Fibroblast of skin of back (primary cell): ENCODE measurements around the gene TMEFF2.
"Not testable (repeated sequence)": the region's sequence is repeated elsewhere in the genome, so short reads cannot be mapped to it uniquely, and the experiment has no call there.

Experiments used
- DNase-seq: peaks from one replicate; pipeline ENCODE4 v3.0.0-alpha.2; 2013

Gene TMEFF2

GRCh38 chr2:191927991-191928390 is 266.7 kb downstream of the TMEFF2 start:
- peak; percentile 20 for DNase-seq

GRCh38 chr2:191927319-191927867 is 267.3 kb downstream of the TMEFF2 start:
- DNase-seq, result peak; percentile 82

DNA sequence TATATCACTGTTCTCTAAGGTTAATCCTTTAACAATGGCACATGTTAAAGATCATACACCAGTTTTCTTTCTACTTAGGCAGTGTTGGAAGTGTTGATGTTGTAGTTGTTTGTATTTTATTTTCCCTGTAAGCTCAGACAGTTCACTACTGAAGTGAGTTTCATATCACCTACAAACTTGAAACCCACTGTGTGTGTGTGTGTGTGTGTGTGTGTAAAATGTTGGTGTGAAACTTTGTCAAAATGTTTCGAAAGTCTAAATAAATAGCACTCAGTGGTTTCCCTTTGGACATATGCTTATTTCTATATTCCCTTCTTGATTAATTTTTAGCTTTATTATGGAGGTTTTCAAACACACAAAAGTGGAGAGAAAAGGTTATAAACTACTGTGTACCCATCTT is 268.1 kb downstream of the TMEFF2 start:
- no peak for DNase-seq

- no peak for DNase-seq
Measured at GRCh38 chr2:191923652-191923997, 271.1 kb downstream of the TMEFF2 start.

DNA sequence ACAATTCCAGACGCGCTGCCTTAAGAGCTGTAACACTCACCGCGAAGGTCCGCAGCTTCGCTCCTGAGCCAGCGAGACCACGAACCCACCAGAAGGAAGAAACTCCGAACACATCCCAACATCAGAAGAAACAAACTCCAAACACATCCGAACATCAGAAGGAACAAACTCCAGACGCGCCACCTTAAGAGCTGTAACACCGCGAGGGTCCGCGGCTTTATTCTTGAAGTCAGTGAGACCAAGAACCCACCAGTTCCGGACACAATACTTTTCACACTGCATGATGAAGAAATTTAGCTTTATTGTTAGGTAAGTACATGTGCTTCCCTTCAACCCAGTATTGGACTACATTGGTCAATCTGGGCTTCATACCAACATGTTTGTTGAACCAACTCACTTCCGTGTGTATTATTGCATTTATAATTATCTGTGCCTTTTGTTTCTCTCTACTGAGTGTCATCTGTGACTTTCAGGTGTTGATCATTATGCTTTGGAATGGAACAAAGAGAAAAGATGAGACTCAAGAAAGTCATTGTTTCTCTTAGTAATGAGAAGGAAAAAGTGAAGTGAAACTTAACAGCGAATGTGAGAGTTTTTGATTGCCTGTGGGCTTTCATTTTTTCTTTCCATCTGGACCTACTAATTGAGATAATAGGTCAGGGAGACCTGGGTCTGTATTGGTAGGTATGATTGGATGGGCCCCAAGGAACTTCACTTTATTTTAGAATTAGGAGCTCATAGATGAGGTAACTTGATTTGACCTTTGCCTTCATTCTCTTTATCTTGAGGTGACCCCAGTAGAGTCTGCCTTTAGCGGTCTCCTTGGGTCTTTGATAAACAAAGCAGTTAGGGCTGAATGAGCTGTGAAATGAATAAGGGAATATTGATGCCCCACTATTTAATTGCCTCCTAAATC is 271.7 kb downstream of the TMEFF2 start:
- no peak for DNase-seq

DNA sequence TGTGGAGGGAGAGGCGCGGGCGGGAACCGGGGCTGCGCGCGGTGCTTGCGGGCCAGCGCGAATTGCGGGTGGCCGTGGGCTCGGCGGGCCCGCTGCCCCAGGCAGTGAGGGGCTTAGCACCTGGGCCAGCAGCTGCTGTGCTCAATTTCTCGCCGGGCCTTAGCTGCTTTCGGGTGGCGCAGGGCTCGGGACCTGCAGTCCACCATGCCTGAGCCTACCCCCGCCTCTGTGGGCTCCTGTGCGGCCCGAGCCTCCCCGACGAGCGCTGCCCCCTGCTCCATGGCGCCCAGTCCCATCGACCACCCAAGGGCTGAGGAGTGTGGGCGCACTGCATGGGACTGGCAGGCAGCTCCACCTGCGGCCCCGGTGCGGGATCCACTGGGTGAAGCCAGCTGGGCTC is 273.1 kb downstream of the TMEFF2 start:
- DNase-seq, result not testable (repeated sequence)

- DNase-seq, result no peak
Measured at GRCh38 chr2:191920502-191920901, 274.2 kb downstream of the TMEFF2 start.

- DNase-seq, result no peak
Measured at GRCh38 chr2:191917967-191918651, 276.6 kb downstream of the TMEFF2 start.

DNA sequence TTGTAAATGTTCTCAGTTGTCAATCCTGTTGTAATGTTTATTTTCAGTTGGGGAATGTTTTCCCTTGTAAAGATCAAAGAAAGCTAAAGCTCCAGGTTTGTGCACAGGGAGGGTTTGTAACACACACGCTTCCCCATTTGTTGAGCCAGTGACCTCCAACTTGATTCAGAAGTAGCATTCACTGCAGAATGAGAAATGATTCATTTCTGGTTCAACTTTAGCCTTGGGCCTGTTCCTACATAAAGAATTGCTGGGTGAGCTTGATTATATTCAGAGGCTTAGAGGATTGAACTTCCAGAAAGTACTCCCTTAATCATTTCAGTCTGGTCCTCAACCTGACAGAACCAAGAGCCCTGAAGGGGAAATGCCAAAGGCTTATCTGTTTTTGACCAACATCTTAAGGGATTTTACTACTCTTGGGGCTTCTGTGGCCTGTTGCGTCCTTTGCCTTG is 277.3 kb downstream of the TMEFF2 start:
- DNase-seq, result no peak

- DNase-seq, result no peak
Measured at GRCh38 chr2:191916826-191917225, 277.9 kb downstream of the TMEFF2 start.

DNA sequence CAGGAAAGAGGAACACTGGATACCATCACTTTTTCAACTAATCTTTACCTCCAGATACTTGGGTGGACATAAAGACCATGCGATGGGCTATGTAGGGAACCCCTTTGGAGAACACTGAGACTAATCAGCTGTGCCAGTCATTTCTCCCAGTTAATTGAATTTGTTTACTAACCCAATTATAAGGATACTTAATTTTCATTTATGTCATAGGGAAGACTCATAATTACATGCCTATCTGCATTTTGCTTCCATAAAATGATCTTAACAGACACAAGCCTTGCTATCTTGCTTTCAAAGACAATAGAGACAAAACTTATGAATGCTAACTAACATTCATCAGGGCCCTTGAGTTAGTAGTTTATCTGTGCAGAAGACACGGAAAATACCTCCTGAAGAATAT is 279.0 kb downstream of the TMEFF2 start:
- no peak for DNase-seq

- DNase-seq, result no peak
Measured at GRCh38 chr2:191913796-191914195, 280.9 kb downstream of the TMEFF2 start.

DNA sequence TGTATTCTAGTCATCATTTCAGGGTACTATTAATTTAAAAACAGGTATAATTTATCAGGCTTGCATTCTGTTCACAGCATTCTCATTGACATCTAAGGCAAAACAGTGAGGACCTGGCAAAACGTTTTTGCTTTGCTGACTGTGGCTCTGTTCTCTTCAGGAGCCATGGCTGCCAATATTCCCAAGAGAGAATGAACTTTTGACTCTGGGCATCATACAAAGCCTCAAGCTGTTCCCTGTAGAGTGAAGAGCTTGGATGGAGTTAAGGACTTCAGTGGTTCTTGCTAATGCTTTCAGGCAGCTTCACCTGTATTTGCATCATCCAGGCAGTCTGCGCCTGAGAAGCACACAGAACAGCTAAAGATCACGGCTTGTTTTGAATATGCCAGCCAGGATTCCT is 282.0 kb downstream of the TMEFF2 start:
- no peak for DNase-seq

DNA sequence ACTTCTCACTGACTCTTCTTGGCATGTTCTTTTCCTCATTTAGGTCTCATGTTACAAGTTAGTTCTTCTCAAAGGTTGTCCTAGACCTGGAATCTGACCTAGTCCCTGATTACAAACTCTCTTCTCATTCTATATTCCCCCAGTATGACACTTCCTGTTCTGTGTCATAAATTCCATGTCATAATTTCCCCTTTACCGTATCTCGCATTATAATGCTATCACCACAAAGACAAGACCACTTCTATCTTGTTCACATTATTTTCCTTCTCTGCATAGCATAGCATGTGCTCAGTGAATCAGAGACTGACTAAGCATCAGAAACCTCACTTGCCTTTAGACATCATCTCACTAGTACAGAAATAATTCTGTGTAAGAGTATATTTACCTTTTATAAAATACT is 284.2 kb downstream of the TMEFF2 start:
- DNase-seq, result peak; percentile 90

GRCh38 chr2:191908874-191909273 is 285.9 kb downstream of the TMEFF2 start:
- DNase-seq, result no peak

DNA sequence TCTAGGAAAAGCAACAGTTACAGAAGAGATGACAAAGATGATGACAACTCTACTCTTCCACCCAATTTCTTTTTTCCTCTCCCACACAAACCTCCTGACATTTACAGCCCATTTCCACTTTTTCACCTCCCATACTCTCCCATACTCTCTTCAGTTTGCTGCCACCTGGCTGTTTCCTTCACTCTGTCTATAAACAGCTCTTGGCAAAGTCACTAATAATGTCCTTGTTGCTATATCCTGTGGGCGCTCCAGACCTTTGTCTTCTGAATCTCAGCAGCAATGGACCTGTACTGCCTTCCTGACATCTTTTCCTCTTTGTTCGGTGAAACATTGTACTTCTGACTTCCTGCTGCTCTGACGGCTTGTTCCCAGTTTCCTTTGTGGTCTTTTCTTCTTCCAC is 287.2 kb downstream of the TMEFF2 start:
- DNase-seq, result no peak

DNA sequence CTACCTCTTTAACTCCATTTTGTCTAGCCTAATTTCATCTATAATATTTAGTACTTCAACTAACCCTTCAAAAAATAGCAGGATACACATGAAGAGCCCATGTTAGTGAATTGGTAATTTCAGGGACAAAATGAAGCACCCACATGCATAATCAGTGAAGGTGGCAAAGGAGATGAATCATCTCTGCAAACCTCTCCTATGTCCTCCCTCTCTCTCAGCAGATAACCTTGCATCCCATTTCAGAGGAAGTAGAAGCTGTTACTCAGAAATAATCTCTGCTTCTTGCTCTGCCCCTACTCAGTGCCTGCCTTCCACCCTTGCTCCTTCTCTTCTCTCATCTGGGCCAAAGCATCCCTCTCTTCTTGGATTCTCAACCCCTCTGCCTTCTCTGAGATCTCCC is 287.6 kb downstream of the TMEFF2 start:
- DNase-seq, result no peak

- no peak for DNase-seq
Measured at GRCh38 chr2:191905336-191905735, 289.4 kb downstream of the TMEFF2 start.

- no peak for DNase-seq
Measured at GRCh38 chr2:191901031-191901430, 293.7 kb downstream of the TMEFF2 start.

GRCh38 chr2:191899410-191899809 is 295.3 kb downstream of the TMEFF2 start:
- peak; percentile 81 for DNase-seq
